Urinary bladder (tissue), 4 donors: ENCODE data around the gene RASIP1. TPM values are rescaled to one million over a fixed set of nuclear protein-coding genes. Genes with fewer than 3 reads are reported as not detected.

ENCODE experiments used
- DNase-seq: peaks from one replicate; pipeline ENCODE4 v3.0.0-alpha.2; 2015; ENCODE audit errors: extremely low spot score
- H3K27ac ChIP-seq: one replicate; pipeline ENCODE4 v1.5.1; 2013; ENCODE audit warnings: low read depth, mild to moderate bottlenecking, moderate library complexity
- H3K36me3 ChIP-seq: one replicate; pipeline ENCODE4 v1.6.1; 2013; ENCODE audit warnings: mild to moderate bottlenecking, moderate library complexity; ENCODE audit not compliant: insufficient read depth
- H3K4me1 ChIP-seq: one replicate; pipeline ENCODE4 v1.6.1; 2013; ENCODE audit warnings: mild to moderate bottlenecking, moderate library complexity; ENCODE audit not compliant: insufficient read depth
- H3K4me3 ChIP-seq: one replicate; pipeline ENCODE4 v1.5.1; 2013; ENCODE audit warnings: low read depth, low read length
- WGBS: extraction: QIAGEN DNeasy Blood & Tissue Kit; methylation state at CpG from one replicate; pipeline ENCODE4 v1.1.7; 2013; 5-methylcytosine and 5-hydroxymethylcytosine counted together
- polyA plus RNA-seq: library from polyadenylated mRNA; stranded (reverse); fragments of 200-250 nt; gene quantifications from one replicate; pipeline ENCODE4 v1.2.3, GENCODE V29; 2013
- total RNA-seq: library from RNA; depleted of rRNA; stranded (reverse); fragments of >200 nt; gene quantifications from one replicate; pipeline ENCODE4 v1.2.3, GENCODE V29; 2014
- donor health status: healthy with polysubstance abuse.
- donor health status: healthy.

RASIP1 gene
- total and polyA plus RNA-seq, 2 donors, result 10.8 to 15.5 TPM

DNA sequence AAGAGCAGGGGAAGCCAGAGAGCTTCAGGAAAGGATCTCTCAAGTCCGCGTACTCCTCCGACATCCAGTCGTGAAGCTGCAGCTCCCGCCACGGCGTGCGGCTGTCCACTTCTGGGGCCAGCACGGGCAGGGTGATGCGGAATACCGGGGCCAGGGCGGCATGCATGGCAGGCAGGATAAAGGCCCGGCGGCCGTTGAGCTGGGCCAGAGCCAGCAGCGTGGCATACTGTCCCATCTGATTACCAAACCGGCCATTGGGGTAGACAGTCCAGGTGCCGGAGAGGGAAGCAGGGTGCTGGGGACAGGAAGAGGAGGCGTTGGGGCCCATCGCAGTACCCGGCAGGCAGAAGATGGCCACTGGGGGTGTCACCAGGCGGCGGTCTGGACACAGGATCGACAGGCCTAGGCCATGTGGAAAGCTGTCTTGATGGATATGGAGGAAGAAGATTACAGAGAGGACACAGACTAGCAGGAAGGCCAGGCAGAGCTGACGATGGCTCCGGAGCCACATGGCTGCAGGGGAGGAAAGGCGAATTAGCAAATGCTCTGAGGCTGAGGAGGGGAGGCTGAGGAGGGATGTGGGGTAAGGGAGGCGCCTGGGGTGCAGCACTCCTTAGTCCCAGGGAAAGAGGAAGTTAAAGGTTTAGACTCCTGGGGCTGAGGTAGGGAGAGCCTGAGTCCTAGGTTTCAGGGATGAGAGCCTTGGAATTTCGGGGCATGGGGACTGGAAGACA, 10.5 kb upstream of the RASIP1 start:
- Histone ChIP-seq H3K4me3 (no peak overlapping the region), H3K36me3 (no peaks in the 10 kb centered on the region), H3K27ac (no peak overlapping the region), H3K4me1 (peaks cover 2% of the 10 kb centered on the region)
- no peak for DNase-seq
- WGBS, result 89% methylated on average over 29 of the region's 29 CpGs

DNA sequence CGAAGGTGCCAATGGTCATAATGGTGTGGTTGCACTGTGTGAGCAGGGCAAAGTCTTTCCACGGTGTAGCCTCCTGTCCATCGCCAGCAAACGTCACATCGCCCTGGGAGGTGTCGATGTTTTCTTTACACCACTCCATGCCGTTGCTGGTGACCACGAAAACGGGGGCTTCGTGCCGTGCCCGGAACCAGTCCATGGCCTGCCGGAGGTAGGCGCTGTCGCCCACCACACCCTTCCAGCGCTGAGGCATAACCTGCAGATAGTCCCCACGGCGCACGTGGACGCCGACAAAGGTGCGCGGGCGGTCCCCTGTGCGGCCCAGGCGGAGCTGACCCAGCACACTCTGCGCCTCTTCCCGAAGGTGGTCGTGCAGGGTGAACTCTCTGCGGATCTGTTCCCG, 9.9 kb upstream of the RASIP1 start:
- H3K27ac ChIP-seq, result no peak overlapping the region
- peaks cover 2% of the 10 kb centered on the region for H3K4me1 ChIP-seq
- 94% methylated on average over 31 of the region's 31 CpGs for WGBS
- no peak overlapping the region for H3K4me3 ChIP-seq
- H3K36me3 ChIP-seq, result no peaks in the 10 kb centered on the region
- no peak for DNase-seq

DNA sequence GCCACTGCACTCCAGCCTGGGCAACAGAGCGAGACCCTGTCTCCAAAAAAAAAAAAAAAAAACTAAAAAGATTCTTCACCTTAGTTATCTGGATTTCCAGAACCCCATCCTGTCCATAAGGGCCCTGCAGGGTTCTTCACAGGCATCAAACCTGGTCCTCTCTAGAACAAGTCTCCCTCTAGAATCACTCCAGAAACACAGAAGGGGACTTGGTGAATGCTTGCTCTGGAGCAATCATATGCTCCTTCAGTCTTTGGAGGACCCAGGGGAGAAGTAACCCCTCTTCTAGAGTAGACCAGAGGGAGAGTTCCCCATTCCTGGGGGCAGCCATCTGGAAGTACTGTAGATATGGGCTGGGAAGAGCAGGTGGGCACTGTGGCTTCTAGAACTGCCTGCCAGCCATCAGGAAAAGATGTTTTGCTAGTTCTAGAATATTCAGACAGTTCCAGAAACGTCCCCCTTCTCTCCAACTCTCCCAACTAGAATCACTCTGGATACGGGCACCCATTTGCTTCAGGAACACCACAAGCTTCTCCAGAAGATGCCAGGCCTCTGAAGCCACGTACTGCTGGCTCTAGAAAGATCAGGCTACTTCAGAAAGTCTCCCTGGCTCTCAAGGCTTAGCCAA, 9.3 kb upstream of the RASIP1 start:
- Histone ChIP-seq H3K4me3 (no peak overlapping the region), H3K36me3 (no peaks in the 10 kb centered on the region), H3K4me1 (peaks cover 2% of the 10 kb centered on the region), H3K27ac (no peak overlapping the region)
- WGBS, result 70% methylated on average over 4 of the region's 4 CpGs
- DNase-seq, result no peak

DNA sequence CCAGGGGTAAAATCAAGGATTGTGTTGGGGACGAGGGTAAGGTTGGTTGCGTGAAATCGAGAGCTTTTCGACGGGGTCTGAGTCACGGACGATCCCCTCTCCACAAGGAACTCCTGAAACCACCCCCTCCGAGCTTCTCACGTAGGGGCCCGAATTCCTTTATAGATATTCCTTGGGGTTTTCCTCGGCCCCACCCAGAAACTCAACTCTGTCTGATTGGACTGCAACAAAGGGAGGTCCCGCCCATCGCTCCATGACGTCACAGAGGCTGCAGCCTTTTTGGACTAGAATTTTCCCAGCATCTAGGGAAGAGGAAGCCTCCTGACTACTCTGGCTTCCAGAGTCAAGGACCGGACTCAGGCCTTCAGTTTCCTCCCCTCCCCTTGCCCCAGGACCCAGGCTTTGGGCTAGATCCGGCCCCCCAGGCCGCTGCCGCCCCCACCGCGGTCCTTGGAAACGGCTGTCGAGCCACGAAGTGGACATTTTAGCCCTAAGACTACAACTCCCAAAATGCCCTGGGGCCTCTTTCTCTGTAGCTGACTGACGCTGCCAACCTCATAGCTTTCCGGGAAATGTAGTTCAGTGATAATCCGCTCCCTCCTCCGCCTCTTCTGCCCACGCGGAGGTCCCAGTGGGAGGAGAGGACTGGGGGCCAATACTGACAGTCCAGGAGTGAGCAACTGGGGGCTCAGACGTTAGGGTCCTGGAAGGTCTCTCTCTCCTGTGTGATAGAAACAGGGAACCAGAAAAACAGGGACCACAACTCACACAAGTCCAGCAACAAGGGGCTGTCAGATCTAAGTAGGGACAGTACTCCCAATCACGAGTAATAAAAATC, 6.5 kb upstream of the RASIP1 start, which contains the start of gene IZUMO1:
Gene IZUMO1, minus strand, starts transcription at position 172 of the 838 bp plus-strand sequence. CDS start 1,050 bp downstream, outside the sequence.
- DNase-seq, result peak; percentile 76

DNA sequence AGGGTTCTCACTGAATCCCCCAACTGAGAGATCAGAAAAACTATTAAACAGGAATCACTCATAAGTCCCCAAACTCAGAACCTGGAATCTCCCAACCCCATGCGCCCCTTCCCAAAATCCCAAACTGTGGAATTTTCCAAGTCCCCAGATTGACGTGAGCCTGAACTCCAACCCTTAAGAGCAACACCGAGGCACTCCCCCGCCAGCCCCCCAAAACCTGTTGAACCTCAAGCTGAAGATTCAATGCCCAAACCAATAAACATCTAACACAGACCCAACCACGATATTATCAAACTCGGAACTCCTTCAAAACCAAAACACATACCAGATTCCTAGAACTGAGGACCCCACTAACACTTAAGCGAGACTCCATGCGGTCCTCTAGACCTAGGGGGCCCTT, 5.7 kb upstream of the RASIP1 start:
- no peak overlapping the region for H3K4me3 ChIP-seq
- no peaks in the 10 kb centered on the region for H3K36me3 ChIP-seq
- DNase-seq, result no peak
- no peak overlapping the region for H3K27ac ChIP-seq
- H3K4me1 ChIP-seq, result no peaks in the 10 kb centered on the region
- 75% methylated on average over 8 of the region's 8 CpGs for WGBS

More for the DNA sequence above, 6.5 kb upstream of the RASIP1 start, which contains the start of gene IZUMO1:
- no peaks in the 10 kb centered on the region for H3K36me3 ChIP-seq
- peak within 1 kb of the TSS; percentile 15 for H3K4me3 ChIP-seq
- 9% methylated on average over 31 of the region's 31 CpGs for WGBS
- no peak within 1 kb of the TSS for H3K27ac ChIP-seq
- H3K4me1 ChIP-seq, result no peaks in the 10 kb centered on the region

DNA sequence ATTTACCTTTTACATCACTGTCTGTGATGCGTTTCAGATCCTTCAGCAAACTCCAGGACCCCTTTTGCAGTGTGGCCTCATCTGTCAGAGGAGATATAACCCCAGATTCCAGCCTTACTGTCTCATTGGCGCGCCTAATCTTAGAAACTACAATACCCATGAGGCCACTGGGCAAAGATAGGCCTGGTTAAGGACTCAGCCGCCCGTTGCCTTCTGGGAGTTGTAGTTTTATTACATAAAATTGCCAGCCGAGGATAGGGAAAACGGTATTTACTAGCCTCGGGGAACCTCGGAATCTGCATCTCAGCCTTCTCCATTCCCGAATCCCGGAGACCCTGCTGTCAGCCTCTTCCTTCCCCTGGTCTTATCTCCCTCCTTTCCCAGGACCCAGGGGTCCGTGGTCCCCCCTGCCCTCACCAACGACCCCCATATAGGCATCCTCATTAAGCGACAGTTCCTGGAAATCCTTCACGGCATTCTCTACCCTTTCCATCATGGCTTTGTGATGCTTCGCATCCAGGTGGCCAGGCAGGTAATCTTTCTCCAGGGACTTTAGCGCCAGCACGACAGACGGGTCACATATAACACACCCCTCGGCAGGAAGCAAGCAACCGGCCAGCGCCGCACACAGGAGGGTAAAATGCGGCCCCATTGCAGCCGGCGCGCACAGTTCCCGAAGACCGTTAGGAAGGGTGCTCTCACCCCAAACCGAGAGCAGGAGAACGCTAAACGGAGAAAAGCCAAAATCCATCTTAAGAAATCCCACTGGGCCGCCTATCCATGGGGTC, 5.0 kb upstream of the RASIP1 start:
- Histone ChIP-seq H3K36me3 (no peaks in the 10 kb centered on the region), H3K27ac (no peak overlapping the region), H3K4me1 (no peaks in the 10 kb centered on the region), H3K4me3 (no peak overlapping the region)
- DNase-seq, result no peak
- WGBS, result 25% methylated on average over 33 of the region's 33 CpGs

DNA sequence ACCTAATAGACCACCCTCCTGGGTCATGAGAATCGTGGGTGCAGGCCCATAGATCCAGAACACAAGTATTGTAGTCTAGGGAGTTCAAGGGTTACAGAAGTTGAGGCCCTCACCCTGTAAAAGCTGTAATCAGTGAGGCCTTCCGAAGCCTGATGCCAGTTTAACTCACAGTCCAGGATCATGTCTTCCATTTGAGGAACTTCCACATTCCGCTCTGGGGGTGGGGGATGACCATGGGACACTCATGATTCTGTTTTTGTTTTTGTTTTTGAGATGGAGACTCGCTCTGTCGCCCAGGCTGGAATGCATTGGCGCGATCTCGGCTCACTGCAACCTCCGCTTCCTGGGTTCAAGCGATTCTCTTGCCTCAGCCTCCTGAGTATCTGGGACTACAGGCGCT, 1.7 kb upstream of the RASIP1 start:
- DNase-seq, result no peak
- Histone ChIP-seq H3K36me3 (no peaks in the 10 kb centered on the region), H3K27ac (no peak overlapping the region), H3K4me3 (no peak overlapping the region), H3K4me1 (no peaks in the 10 kb centered on the region)
- WGBS, result 90% methylated on average over 11 of the region's 11 CpGs

DNA sequence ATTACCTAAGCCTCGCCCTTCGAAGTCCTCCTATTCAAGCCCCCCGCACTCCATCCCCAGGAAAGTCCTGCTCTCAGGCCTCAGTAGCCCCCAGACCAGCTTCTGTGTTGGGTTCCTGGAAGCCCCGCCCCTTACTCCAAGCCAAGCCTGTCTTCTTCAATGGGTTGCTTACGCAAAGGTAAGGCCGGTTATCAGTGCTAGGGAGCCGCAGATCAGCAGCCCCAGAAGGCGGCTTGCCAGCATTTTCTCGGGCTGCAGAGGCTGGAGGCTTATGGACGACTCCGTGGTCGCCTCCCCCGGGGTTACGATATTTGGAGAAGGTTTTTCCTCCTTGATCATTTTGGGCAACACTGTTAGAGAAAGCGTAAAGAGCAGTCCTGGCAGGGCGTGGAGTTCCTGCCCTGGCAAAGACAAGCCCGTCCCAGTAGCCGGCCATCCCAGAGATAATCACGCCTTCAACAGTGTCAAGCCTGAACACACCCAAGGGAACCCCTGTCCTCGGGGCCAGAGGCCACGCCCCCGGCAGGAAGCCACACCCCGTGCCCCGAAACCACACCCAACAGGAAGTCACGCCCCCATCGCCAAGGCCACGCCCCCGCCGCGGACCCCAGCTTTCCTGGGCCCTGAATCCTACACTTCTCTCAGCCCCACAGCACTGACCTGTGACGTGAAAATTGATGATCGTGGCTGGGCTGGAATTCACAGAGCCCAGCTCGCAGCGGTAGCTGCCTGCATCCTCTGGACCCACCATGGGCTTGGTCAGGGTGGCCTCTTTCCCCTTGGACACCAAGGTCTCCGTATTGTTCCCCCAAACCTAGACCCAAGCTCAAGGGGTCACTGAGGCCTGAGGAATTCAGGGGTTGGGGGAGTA, 954 bp upstream of the RASIP1 start:
- no peak for DNase-seq
- WGBS, result 37% methylated on average over 35 of the region's 35 CpGs
- Histone ChIP-seq H3K4me3 (no peak overlapping the region), H3K36me3 (no peaks in the 10 kb centered on the region), H3K4me1 (no peaks in the 10 kb centered on the region), H3K27ac (no peak overlapping the region)

DNA sequence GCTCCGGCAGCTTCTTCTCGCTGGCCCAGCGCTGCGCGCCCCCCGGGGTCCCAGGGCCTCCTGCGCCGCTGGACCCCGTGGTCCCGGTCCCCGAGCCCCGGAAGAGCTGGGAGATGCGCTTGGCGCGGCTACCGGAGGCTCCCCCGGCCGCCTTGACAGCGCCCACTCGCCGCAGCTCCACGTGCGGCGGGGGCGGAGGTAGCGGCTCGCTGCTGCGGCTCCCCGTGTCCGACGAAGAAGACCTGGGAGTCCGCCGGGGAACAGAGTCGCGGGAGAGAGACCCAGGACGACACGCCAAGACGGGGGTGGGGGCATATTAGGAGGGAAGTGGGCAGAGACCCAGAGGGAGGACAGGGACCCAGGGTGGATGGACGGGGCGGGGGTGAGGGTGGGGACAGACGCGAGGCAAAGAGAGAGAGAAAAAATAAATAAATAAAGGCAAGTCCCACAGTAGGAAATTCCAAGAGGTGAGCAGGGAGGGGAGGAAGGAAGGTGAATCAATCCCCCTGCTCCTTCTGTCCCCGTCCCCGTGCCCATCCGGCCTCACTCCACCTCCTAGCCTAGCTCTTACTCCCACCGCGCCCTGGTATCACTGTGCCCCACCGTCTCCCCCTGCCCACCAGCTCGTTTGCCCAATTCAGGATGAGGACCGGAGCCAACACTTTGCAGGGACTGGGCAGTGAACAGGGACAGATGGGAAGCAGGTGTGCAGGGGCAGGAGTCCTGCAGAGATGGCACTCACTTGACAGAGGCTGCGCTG, 826 bp downstream of the RASIP1 start:
- 14% methylated on average over 51 of the region's 51 CpGs for WGBS
- H3K27ac ChIP-seq, result peak overlapping the region; percentile 56
- no peak for DNase-seq
- peak overlapping the region; percentile 55 for H3K4me3 ChIP-seq
- no peaks in the 10 kb centered on the region for H3K4me1 ChIP-seq
- H3K36me3 ChIP-seq, result no peaks in the 10 kb centered on the region

DNA sequence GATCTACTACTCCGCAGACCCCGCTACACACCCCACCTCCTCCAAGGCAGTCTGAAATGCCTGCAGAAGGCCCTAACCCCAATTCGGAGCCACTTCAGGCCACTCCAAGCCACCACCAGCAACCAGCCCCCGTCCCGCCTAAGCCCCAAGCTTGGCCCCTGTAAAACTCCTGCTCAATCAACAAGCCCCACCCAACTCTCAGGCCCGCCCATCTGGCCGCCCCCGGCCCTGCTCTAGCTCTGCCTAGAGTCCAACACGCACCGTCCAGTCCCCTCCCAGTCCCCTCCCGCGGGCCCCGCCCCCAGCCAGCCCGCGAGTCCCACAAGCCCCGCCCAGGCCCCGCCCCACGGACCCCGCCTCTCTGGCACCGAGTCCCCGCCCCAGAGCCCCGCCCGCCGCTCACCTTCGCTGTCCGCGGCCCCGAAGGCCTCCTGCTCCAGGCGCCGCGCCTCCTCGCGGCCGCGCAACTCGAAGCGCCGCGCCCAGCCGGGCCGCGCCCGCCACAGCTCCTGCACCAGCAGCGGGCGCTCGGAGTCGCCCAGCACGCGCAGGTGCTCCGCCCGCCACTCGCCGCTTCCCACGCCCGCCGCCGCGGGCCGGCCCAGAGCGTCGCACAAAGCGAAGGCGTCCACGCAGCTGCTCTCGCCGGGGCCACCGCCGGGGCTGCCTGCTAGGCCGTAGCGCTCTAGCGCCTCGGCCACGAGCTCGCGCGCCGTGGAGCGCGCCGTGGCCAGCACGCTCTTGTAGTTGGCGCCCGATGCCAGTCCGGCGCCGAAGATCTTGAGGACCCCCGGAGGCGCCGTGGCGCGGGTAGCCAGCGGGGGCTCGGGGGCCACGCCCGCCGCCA, 1.6 kb downstream of the RASIP1 start:
- Histone ChIP-seq H3K27ac (peak overlapping the region; percentile 56), H3K36me3 (no peaks in the 10 kb centered on the region), H3K4me3 (peak overlapping the region; percentile 55), H3K4me1 (no peaks in the 10 kb centered on the region)
- WGBS, result 1% methylated on average over 95 of the region's 96 CpGs
- DNase-seq, result no peak

DNA sequence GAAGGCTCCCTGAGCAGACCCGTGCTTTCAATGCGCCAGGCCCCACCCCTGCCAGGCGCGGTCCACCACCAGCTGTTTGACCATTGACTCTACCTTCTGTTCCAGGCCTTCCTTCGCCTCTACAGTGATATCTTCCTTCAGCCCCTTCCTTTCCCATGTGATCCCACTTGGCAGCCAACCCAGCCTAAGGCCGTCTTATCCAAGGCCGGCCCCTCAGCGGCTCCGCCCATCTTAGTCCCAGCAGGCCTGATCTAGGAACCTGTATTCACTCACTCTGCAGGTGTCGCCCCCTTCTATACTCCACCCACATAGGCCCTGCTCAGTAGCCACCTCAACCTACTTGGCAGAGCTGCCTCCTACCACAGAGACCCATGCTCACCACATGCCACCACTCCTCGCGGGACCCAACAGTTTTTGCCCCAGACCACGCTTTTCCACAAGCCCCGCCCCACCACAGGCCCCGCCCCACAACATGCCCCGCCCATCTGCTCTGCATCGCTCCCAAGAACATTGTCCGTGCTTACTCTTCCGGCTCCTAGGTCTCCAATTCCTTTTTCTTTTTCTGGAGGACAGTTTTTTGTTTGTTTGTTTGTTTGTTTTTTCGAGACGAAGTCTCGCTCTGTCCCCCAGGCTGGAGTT, 2.9 kb downstream of the RASIP1 start:
- Histone ChIP-seq H3K36me3 (no peaks in the 10 kb centered on the region), H3K4me3 (no peak overlapping the region), H3K4me1 (no peaks in the 10 kb centered on the region), H3K27ac (no peak overlapping the region)
- 64% methylated on average over 22 of the region's 22 CpGs for WGBS
- no peak for DNase-seq
